Endothelial cell of umbilical vein (primary cell): Measurements from ENCODE around the gene GRK6. TPM values are rescaled to one million over a fixed set of nuclear protein-coding genes. Genes with fewer than 3 reads are reported as not detected.

Source experiments
- BruUV-seq: library from RNA; stranded (reverse); fragments of 400-500 nt; replicated peaks from 2 replicates; lab custom pipeline; 2021; lab: Mats Ljungman, UMichigan
- CTCF ChIA-PET: fragments of 300-600, 350-600 bp; sonication (Branson Sonifier 250); formaldehyde crosslinking; loops from one replicate; lab custom pipeline; 2021; ENCODE audit warnings: antibody characterized with exemption, inconsistent platforms; lab: Charles Lee
- POLR2A ChIA-PET: fragments of 300-600, 350-600 bp; sonication (Branson Sonifier 250); formaldehyde crosslinking; loops from one replicate; lab custom pipeline; 2021; ENCODE audit warnings: antibody characterized with exemption, inconsistent platforms; lab: Charles Lee
- DNase-seq: peaks from one replicate; pipeline ENCODE4 v3.0.0-alpha.2; 2011; ENCODE audit warnings: low read depth, low spot score
- FAIRE-seq: peaks from 2 replicates; lab custom pipeline; 2011; peaks lifted over from hg19 to GRCh38; lab: Jason Lieb, UNC
- H2AFZ ChIP-seq: 2 replicates; pipeline ENCODE4 v1.6.0; 2012; ENCODE audit warnings: low read depth, low read length, control low read depth, inconsistent platforms
- H3K27ac ChIP-seq: 2 replicates; pipeline ENCODE4 v1.5.1; 2011; ENCODE audit warnings: low read depth, mild to moderate bottlenecking, control low read depth, low read length, moderate library complexity; ENCODE audit not compliant: insufficient read depth
- H3K27me3 ChIP-seq, 2 experiments: 2 replicates each; pipeline versions ENCODE4 v1.6.0 to v1.6.1; 2011; ENCODE audit warnings: low read length in 2 of 2, mixed read lengths in 1 of 2; ENCODE audit not compliant: control insufficient read depth in 2 of 2, insufficient read depth in 2 of 2
- H3K36me3 ChIP-seq, 2 experiments: 2 replicates in 1 of 2; 3 replicates in 1 of 2; pipeline ENCODE4 v1.5.1; 2011; ENCODE audit warnings: low read length in 2 of 2, mild to moderate bottlenecking in 1 of 2, moderate library complexity in 1 of 2; ENCODE audit not compliant: control insufficient read depth in 2 of 2, insufficient read depth in 2 of 2; ENCODE audit errors: extremely low read depth in 1 of 2
- H3K4me1 ChIP-seq: 3 replicates; pipeline ENCODE4 v1.5.1; 2011; ENCODE audit warnings: mild to moderate bottlenecking, low read length; ENCODE audit not compliant: control insufficient read depth, insufficient read depth; ENCODE audit errors: extremely low read depth
- H3K4me2 ChIP-seq: 2 replicates; pipeline ENCODE4 v1.6.1; 2011; ENCODE audit warnings: low read length, control low read depth, mixed read lengths; ENCODE audit not compliant: insufficient read depth
- H3K4me3 ChIP-seq, 3 experiments: fragments of 200-600 bp in 1 of 3; sonication (generic), shearing (Covaris generic) in 1 of 3; replicated peaks in 1 of 3; 2 replicates each; pipeline ENCODE4 v1.5.1; 2011 to 2016; ENCODE audit warnings: control low read depth in 3 of 3, low read length in 3 of 3, mild to moderate bottlenecking in 2 of 3, inconsistent platforms in 1 of 3, low read depth in 1 of 3, moderate library complexity in 1 of 3; ENCODE audit not compliant: insufficient read depth in 1 of 3
- H3K79me2 ChIP-seq: 2 replicates; pipeline ENCODE4 v1.6.0; 2012; ENCODE audit warnings: low read length, inconsistent platforms; ENCODE audit not compliant: control insufficient read depth, insufficient read depth
- H3K9ac ChIP-seq: replicated peaks from 2 replicates; pipeline ENCODE3; 2011; ENCODE audit warnings: low read length, control low read depth; ENCODE audit not compliant: insufficient read depth; ENCODE audit errors: extremely low read depth
- H3K9me1 ChIP-seq: replicated peaks from 3 replicates; pipeline ENCODE4 v1.6.0; 2011; ENCODE audit warnings: mild to moderate bottlenecking, low read length; ENCODE audit not compliant: control insufficient read depth, insufficient read depth; ENCODE audit errors: extremely low read depth
- H3K9me3 ChIP-seq: replicated peaks from 2 replicates; pipeline ENCODE4 v1.5.1; 2012; ENCODE audit warnings: low read length, inconsistent platforms; ENCODE audit not compliant: control insufficient read depth, insufficient read depth
- H4K20me1 ChIP-seq: replicated peaks from 2 replicates; pipeline ENCODE3; 2011; ENCODE audit warnings: mild to moderate bottlenecking, low read length; ENCODE audit not compliant: control insufficient read depth, insufficient read depth; ENCODE audit errors: extremely low read depth
- CTCF ChIP-seq, 2 donors: IDR thresholded peaks; 1 replicate in 1 of 2; 2 replicates in 1 of 2; pipeline ENCODE4 v1.5.1; 2011; ENCODE audit warnings: low read length in 2 of 2, mild to moderate bottlenecking in 2 of 2, moderate library complexity in 2 of 2, control low read depth in 1 of 2, inconsistent platforms in 1 of 2, low read depth in 1 of 2; ENCODE audit not compliant: insufficient read depth in 1 of 2; ENCODE audit errors: extremely low read depth in 1 of 2
- EZH2 ChIP-seq: IDR thresholded peaks from 2 replicates; pipeline ENCODE4 v1.6.1; 2012; ENCODE audit warnings: borderline replicate concordance, low read depth, mild to moderate bottlenecking, moderate library complexity, low read length, inconsistent platforms; ENCODE audit not compliant: severe bottlenecking
- FOS ChIP-seq: IDR thresholded peaks from 2 replicates; pipeline ENCODE4 v1.6.1; 2011; ENCODE audit warnings: mild to moderate bottlenecking, low read length, moderate library complexity, borderline replicate concordance; ENCODE audit not compliant: insufficient read depth
- GATA2 ChIP-seq: IDR thresholded peaks from 2 replicates; pipeline ENCODE4 v1.7.0; 2011; ENCODE audit warnings: low read depth, mild to moderate bottlenecking, moderate library complexity, mixed read lengths, low read length; ENCODE audit not compliant: insufficient read length, insufficient read depth
- JUN ChIP-seq: IDR thresholded peaks from 2 replicates; pipeline ENCODE4 v1.6.1; 2011; ENCODE audit warnings: borderline replicate concordance, low read depth; ENCODE audit not compliant: insufficient read length, insufficient read depth
- MAX ChIP-seq: IDR thresholded peaks from 2 replicates; pipeline ENCODE4 v1.6.1; 2011; ENCODE audit not compliant: insufficient read depth, insufficient read length
- MYC ChIP-seq: IDR thresholded peaks from one replicate; pipeline ENCODE4 v1.6.1; 2011; ENCODE audit warnings: mild to moderate bottlenecking, low read depth, low read length
- POLR2A ChIP-seq: IDR thresholded peaks from 2 replicates; pipeline ENCODE4 v1.6.1; 2012; ENCODE audit warnings: low read depth, mild to moderate bottlenecking, control low read depth, low read length
- POLR2AphosphoS5 ChIP-seq: IDR thresholded peaks from 2 replicates; pipeline ENCODE4 v1.6.1; 2012; ENCODE audit warnings: low read depth, mild to moderate bottlenecking, control low read depth, low read length, moderate library complexity; ENCODE audit not compliant: insufficient read depth
- dilution Hi-C: fragments of 300-500 bp; cut with MboI; formaldehyde crosslinking; loops from one replicate; pipeline ENCODE4 v1.15.0; 2019; ENCODE audit warnings: low sequenced_read_pairs; ENCODE audit not compliant: extremely low pct_ligation_motif_present
- intact Hi-C: fragments of 100-400 bp; cut with micrococcal nuclease; formaldehyde crosslinking; loops from one replicate; pipeline ENCODE4 v1.10.0; 2022
- polyA plus RNA-seq, 4 experiments: library from polyadenylated mRNA; depleted of rRNA in 3 of 4; stranded (reverse) in 3 of 4; unstranded in 1 of 4; fragments of >200 nt; gene quantifications; 2 replicates each; pipeline versions ENCODE4 v1.2.1 to v1.2.3, GENCODE V29; 2011 to 2012; ENCODE audit warnings: missing spikeins in 1 of 4
- total RNA-seq: library from RNA; stranded (reverse); gene quantifications from 2 replicates; pipeline ENCODE4 v1.2.3, GENCODE V29; 2021

Gene GRK6
- total and polyA plus RNA-seq, 2 donors (not counting 3 experiments of a cell fraction or from before 2014, with no cell fraction given): 28.9 to 36.4 TPM

DNA sequence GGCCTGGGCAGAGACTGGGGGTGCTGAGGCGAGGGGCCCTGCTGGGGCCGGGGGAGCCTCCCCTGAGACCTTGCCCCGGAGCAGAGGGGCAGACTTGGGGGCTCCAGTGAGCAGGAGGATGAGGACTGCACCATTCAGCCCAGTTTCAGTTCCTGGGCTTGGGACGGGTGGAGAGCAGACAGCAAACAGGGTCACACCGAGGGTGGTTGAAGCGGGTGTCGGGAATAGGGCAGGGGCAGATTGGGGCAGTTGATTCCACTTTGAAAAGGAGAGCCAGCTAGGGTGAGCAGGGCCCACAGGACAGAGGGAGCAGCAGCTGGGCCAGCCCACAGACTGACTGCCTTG lies 4.5 kb downstream of the GRK6 start:
- POLR2A ChIA-PET: no interaction called here
- CTCF ChIA-PET: interaction anchor here (1.0 to 1.6 kb wide), 3 partner anchors 8 to 27 kb away, joined by 3 read pairs; partner anchors contain the start of gene F12
- Histone ChIP-seq H3K4me3 (no peak overlapping the region), H3K4me1 (peaks cover 8% of the 10 kb centered on the region), H3K36me3 (peaks cover 11 to 29% of the 10 kb centered on the region in 2 experiments), H4K20me1 (no peaks in the 10 kb centered on the region), H3K27ac (no peak overlapping the region), H3K79me2 (peaks cover 27% of the 10 kb centered on the region), H2AFZ (no peak overlapping the region), H3K4me2 (no peak overlapping the region), H3K9me1 (no peaks in the 10 kb centered on the region), H3K9ac (no peak overlapping the region), H3K9me3 (no peaks in the 10 kb centered on the region), H3K27me3 (no peaks in the 10 kb centered on the region)
- TF ChIP-seq POLR2AphosphoS5 (no peak), POLR2A (no peak), FOS (no peak), CTCF (IDR thresholded peaks at IDR 0.05; ENCODE audit: extremely low read depth in 1 of 2, insufficient read depth in 1 of 2, low read depth in 1 of 2, low read length in 2 of 2) (no peak), JUN (no peak), EZH2 (no peak), MAX (no peak), GATA2 (no peak), MYC (no peak)
- dilution Hi-C loops (no loop called here), intact Hi-C loops (no loop called here)
- FAIRE-seq (no peak), DNase-seq (no peak)
- BruUV-seq: no TSS peak
